Nephron (organoid): Measurements from ENCODE around the gene RAB11A.
"Not testable (repeated sequence)": the region's sequence is repeated elsewhere in the genome, so short reads cannot be mapped to it uniquely, and the experiment has no call there.

Experiments used
- H3K27ac Mint-ChIP-seq, 3 experiments: 2 replicates each; pipeline ENCODE4 v1.8.0; 2020; ENCODE audit warnings: mixed read lengths in 3 of 3, mild to moderate bottlenecking in 2 of 3, moderate library complexity in 1 of 3
- H3K27me3 Mint-ChIP-seq: 2 replicates; pipeline ENCODE4 v1.8.0; 2021; ENCODE audit warnings: low read depth, mild to moderate bottlenecking, moderate library complexity, mixed read lengths
- H3K36me3 Mint-ChIP-seq: 2 replicates; pipeline ENCODE4 v1.8.0; 2020; ENCODE audit warnings: low read depth, mixed read lengths
- H3K4me1 Mint-ChIP-seq: 2 replicates; pipeline ENCODE4 v1.8.0; 2020; ENCODE audit warnings: mixed read lengths
- H3K4me3 Mint-ChIP-seq, 3 experiments: 2 replicates each; pipeline ENCODE4 v1.8.0; 2020; ENCODE audit warnings: mild to moderate bottlenecking in 3 of 3, mixed read lengths in 3 of 3, moderate library complexity in 2 of 3
- H3K9me3 Mint-ChIP-seq: 2 replicates; pipeline ENCODE4 v1.8.0; 2020; ENCODE audit warnings: mixed read lengths
- CTCF ChIP-seq, 3 experiments: fragments of 200-600 bp; sonication (generic); IDR thresholded peaks; one replicate each; pipeline ENCODE4 v1.5.0; 2021; ENCODE audit warnings: antibody characterized with exemption in 3 of 3; ENCODE audit not compliant: unreplicated experiment in 3 of 3

The RAB11A gene

GRCh38 chr15:65868546-65869125, 655 bp upstream of the RAB11A start:
- Mint-ChIP-seq H3K9me3 (no peaks in the 10 kb centered on the region), H3K4me1 (peaks cover 18% of the 10 kb centered on the region), H3K4me3 (peak overlapping the region; percentile 98 to 99 (median 98)), H3K27me3 (no peaks in the 10 kb centered on the region), H3K27ac (peak overlapping the region; percentile 98 to 100 (median 99)), H3K36me3 (peaks cover 4% of the 10 kb centered on the region)
- TF ChIP-seq CTCF (IDR thresholded peaks at IDR 0.05; ENCODE audit: unreplicated experiment in 3 of 3) = no peak

- peak overlapping the region; percentile 98 to 100 (median 99) for H3K27ac Mint-ChIP-seq
- H3K36me3 Mint-ChIP-seq = peaks cover 8% of the 10 kb centered on the region
- H3K27me3 Mint-ChIP-seq = no peaks in the 10 kb centered on the region
- TF ChIP-seq CTCF (IDR thresholded peaks at IDR 0.05; ENCODE audit: unreplicated experiment in 3 of 3) = no peak
- H3K4me3 Mint-ChIP-seq = peak overlapping the region; percentile 98 to 99 (median 98)
- H3K9me3 Mint-ChIP-seq = no peaks in the 10 kb centered on the region
- H3K4me1 Mint-ChIP-seq = peaks cover 18% of the 10 kb centered on the region
These were observed 922 bp downstream of the RAB11A start for GRCh38 chr15:65869954-65870871.

GRCh38 chr15:65870889-65871533, 1.7 kb downstream of the RAB11A start:
- H3K27me3 Mint-ChIP-seq = no peaks in the 10 kb centered on the region
- no peaks in the 10 kb centered on the region for H3K9me3 Mint-ChIP-seq
- peaks cover 14% of the 10 kb centered on the region for H3K36me3 Mint-ChIP-seq
- peak overlapping the region; percentile 98 to 99 (median 98) for H3K4me3 Mint-ChIP-seq
- H3K4me1 Mint-ChIP-seq = peaks cover 23% of the 10 kb centered on the region
- H3K27ac Mint-ChIP-seq = peak overlapping the region; percentile 98 to 100 (median 99)
- no peak for TF ChIP-seq CTCF (IDR thresholded peaks at IDR 0.05; ENCODE audit: unreplicated experiment in 3 of 3)

GRCh38 chr15:65871886-65872285, 2.6 kb downstream of the RAB11A start:
- not testable (repeated sequence) for H3K9me3 Mint-ChIP-seq, H3K27me3 Mint-ChIP-seq

GRCh38 chr15:65872596-65872995, 3.3 kb downstream of the RAB11A start:
- H3K36me3 Mint-ChIP-seq = peaks cover 20% of the 10 kb centered on the region
- peak overlapping the region; percentile 1 to 73 (median 36) for H3K4me3 Mint-ChIP-seq
- H3K27ac Mint-ChIP-seq = peak overlapping the region; percentile 38 to 71 (median 54)
- not testable (repeated sequence) for H3K9me3 Mint-ChIP-seq, H3K27me3 Mint-ChIP-seq
- H3K4me1 Mint-ChIP-seq = peaks cover 23% of the 10 kb centered on the region

More at GRCh38 chr15:65871886-65872285, 2.6 kb downstream of the RAB11A start:
- H3K4me3 Mint-ChIP-seq = peak overlapping the region in 1 of 3 experiments; percentile 98
- H3K4me1 Mint-ChIP-seq = peaks cover 23% of the 10 kb centered on the region
- H3K36me3 Mint-ChIP-seq = peaks cover 14% of the 10 kb centered on the region
- not testable (repeated sequence) for H3K27ac Mint-ChIP-seq

- peaks cover 23% of the 10 kb centered on the region for H3K4me1 Mint-ChIP-seq
- TF ChIP-seq CTCF (IDR thresholded peaks at IDR 0.05; ENCODE audit: unreplicated experiment in 3 of 3) = no peak
- no peak overlapping the region for H3K4me3 Mint-ChIP-seq
- peaks cover 26% of the 10 kb centered on the region for H3K36me3 Mint-ChIP-seq
- H3K9me3 Mint-ChIP-seq = no peaks in the 10 kb centered on the region
- H3K27me3 Mint-ChIP-seq = no peaks in the 10 kb centered on the region
- H3K27ac Mint-ChIP-seq = peak overlapping the region in 2 of 3 experiments; percentile 38 to 71
These were observed 4.0 kb downstream of the RAB11A start for GRCh38 chr15:65873256-65873655.
